GM21423 (cell line): ENCODE results near the gene CEP68.

ENCODE experiments used
- ATAC-seq: cut with Tn5 transposase; IDR thresholded peaks from one replicate; pipeline ENCODE4 v1.9.1; 2021; ENCODE audit warnings: mild to moderate bottlenecking, moderate library complexity; ENCODE audit not compliant: unreplicated experiment

CEP68 gene

DNA sequence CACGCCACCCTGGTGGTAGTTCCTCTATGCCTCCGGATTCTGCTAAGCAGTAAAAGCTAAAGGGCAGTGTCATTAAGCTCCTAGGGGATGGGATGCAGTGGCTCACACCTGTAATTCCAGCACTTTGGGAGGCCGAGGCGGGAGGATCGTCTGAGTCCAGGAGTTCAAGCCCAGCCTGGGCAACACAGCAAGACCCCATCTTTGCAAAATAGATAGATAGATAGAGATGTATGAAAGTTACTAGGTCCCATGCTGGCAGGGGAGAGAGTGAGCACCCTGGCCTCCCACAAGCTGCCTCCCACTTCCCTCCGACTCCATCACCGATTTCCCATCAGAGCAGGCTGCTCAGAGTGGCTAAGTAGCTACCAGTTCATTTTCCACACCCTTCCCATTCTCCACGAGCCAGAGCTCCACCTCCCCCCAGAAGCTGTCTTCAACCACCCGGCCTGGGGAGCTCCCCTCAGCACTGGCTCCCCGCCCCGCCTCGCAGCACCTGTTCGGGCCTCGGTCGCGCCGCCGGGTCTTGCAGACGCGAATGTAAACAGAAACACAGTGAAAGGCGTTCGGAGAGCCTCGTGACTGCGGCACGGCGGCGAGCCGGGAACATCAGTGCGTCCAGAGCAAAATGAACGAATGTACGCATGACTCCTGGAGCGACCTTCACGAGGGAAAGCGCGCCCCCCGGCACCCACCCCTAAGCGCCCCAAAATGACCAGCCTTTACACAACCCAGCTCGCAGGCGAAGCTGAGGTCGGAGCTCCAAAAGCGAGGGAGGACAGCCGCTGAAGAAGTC is 598 bp upstream of the CEP68 start:
- ATAC-seq = peak; percentile 27

DNA sequence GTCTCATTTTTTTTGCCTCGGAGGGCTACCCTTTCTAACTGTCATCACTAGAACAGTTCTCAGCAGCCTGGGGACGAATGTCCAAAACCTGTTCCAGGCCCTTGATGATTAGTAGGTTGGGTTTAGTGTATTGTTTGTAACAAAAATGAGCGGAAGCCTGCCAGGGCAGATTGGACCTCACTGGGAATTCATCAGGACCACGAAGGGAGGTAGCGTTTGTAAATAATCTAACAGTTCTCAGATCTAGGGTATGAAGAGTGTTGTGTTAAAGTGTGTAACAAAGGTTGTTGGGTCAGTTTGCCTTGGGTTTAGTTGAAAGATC is 799 bp downstream of the CEP68 start:
- ATAC-seq = no peak

DNA sequence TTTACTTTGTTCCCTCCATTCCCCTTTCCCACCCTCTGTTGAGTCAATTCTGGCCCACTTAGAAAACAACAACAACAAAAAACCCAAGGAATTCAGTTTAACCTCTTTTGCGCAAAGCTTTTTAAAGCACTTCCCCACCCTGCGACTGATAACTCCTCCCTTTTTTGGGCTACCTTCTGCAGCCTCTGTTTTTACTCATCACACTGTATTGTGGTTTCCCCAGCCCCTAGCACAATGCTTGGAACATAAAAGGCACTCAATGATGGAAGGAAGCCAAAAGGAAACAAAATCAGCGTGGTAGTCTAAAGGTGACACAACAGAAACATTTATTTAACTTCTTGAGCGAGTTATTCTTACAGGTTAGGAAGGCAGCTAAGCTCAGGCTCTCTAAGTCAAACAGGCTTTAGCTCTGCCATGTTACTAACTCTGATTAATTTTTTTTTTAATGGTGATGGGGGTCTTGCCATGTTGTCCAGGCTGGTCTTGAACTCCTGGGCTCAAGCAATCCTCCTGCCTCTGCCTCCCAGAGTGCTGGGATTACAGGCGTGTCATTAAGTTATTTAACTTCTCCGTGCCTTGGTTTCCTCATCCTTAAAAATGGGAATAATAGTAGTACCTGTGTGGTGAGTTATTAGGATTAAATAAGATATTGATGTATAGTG is 1.3 kb downstream of the CEP68 start:
- ATAC-seq = peak; percentile 19

DNA sequence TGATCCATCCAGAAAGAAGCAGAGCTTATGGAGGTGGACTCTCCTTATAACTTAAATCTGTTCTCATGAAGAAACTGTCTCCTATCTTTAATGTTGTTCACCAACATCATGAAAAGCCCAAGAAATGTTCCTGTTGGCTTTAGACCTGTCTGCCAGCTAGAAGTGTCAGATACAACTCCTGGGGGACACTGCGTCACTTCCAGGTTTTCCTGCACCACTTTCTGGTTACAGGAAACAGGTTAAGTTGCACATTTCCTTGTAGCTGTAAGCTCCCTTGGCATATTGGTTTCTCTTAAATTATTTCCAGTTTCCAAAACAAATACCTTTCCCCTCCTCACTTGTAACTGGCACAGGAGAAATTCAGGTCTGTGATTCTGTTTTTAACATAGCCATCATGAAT is 2.9 kb downstream of the CEP68 start:
- no peak for ATAC-seq

DNA sequence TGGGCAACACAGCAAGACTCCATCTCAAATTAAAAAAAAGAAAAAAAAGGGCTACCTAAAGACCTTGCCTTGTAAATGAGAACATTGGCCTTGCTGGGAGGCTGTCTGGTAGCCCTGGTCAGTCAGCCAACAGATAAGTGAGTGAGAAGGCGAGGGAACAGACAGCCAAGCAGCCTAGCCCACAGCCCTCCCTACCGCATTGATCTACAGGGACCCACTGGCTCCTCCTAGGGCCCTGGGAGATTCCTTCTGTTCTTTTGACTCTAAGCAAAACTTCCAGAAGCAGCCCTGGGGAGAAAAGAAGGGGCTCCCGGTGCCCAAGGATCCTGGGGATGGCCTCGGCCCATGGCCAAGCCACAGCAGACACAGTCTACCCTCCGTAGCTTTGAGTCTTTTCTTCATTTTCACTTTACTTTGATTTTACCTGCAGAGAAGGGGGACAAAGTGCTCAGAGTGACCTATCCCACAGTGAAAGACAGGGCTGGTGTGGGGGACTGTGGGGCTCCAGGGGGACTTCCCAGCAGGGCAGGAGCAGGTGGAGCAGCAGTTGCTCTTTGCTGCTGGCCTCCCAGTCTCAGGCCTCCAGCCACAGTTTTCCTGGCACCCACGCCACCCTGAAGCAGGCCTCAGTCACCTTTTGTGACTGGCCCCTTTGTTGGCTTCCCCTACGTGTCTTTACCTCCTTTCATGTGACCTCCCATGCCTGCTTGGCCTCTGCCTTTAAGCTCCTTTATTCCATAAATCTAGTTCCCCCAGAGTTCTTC is 5.1 kb downstream of the CEP68 start:
- no peak for ATAC-seq

DNA sequence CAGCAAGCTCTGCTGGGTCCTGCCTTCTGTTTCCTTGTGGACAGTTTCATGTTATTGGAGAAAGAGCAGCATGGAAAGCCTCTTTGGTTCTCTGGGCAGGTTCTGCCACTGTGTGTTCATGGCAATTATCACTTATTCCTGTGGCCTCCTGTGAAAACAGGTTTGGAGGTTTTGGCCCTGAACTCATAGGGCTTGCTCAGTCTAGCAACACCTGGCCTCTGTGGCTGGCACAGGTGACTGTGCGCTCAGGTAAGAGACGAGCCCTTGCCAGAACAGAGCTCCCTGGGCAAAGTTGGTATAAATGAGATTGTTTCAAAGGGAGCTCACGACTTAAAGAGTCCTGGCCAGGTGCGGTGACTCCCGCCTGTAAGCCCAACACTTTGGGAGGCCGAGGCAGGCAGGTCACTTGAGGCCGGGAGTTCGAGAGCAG is 5.7 kb downstream of the CEP68 start:
- no peak for ATAC-seq

DNA sequence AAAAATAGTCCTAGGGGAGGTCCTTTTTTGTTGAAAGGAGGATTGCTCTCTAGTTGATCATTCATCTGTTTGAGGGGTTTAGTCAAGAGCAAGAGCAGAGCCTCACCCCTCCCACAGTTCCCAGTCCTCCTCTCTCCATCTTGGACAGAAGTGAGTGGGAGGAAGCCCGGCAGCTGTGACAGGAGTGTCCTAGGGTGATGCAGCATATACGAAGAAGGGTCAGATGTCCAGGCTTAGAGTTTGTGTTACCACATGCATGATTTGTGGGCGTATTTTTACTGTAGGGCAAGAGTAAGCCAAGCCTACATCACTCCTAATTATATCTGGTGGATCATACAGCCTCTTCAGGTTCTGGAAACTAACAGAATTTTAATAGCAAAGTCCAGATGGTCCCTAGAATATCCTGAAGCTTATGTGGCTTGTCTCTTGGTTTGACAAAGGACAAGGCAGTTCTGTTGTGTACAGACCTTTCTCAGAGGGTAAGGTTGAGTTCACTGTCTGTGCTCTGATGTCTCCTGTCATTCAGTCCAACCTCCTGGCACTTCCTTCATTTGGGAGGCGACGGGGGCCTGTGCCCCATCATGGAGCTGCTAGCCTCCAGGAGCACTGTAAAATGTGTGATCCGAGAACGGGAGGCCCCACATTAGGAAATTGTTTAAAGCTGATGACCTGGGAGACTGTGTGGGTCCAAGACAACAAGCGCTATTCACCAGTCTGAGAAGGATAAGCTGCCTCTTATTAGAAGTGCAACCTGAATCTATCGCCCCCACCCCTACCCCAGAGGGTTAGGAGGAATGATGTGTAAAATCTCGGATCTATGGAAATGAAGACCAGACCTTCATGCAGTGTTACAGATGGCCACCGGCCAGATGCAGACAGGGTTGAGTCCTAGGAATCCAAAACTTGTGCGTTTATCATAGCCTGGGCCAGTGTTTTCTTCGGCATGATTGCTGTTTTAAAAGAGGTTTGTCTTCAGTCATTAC is 6.9 kb downstream of the CEP68 start:
- ATAC-seq = no peak

DNA sequence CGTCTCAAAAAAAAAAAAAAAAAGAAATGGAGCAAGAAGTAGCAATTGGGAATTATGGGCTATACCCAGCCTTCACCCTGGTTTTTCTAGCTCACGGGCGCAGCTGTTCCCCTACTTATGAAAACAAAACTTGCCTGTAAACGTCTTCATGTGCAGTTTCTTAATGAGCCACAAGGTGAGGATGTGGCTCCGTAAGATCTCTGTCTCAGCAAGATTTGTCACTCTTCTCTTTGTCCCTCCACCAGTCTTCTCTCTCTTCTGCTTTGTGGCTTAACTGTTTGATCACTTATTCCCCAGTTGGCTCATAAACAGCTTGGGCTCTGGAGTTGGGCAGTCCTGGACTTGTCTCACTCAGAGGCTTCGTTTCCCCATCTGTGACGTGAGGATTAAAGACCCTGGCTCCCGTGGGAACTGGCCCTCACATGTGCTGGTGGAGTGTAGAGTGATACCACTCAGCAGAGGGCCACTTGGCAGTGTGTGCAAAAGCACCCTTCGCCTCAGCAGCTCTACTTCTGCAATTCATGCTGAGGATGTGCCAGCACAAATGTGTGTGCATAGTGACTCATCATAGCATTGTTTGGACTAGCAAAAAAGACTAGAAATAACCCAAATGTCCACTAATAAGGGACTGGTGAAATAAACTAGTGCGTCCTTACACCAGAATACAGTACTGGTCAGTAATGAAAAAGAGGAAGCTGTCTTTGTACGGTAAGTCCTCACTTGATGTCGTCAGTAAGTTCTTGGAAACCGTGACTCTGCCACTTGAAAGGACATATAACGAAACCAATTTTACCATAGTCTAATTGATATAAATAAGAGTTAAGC is 8.7 kb downstream of the CEP68 start:
- peak; percentile 79 for ATAC-seq

DNA sequence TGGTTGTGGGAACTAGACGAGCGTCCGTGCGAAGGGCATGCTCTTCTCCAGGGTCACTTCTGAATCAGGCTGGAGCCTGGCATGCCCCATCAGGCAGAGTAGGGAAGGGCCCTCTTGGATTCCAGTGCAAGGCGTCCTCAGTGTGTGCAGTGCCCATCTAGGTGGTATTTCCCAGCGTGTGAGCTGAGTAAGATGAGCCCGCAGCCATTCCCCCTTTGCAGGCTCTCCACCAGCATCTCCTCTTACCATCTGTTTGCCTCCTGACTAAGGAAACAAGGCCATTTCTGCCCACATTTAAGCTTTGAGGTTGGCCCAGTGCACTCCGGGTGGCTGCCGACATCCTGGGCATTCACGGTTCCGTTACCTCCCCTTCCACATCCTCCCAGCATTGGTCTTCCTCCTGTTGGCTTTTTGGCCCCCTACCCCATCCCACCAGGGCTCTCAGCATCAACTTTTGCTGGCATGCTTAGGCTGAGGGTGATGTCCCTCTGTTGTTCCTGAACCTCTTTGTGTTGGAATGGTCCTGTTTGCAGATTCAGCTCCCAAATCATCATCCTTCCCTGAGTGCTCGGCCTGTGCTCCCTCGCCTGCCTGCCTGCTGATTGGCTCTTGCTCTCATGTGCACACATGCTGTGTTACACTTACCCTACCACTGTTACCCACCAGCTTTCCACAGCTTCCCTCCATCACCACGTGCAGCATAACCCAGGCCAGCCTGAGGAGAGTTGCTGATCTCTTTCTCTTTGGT is 11.8 kb downstream of the CEP68 start:
- no peak for ATAC-seq

DNA sequence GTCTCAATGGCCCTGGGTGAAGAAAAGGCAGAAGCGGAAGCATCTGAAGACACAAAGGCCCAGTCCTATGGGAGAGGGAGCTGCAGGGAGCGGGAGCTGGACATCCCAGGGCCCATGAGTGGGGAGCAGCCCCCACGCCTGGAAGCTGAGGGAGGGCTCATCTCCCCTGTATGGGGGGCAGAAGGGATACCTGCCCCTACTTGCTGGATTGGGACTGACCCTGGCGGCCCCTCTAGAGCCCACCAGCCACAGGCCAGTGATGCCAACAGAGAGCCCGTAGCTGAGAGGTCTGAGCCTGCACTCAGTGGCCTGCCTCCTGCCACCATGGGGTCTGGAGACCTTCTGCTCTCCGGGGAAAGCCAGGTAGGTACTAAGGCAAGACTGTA is 13.2 kb downstream of the CEP68 start:
- no peak for ATAC-seq

DNA sequence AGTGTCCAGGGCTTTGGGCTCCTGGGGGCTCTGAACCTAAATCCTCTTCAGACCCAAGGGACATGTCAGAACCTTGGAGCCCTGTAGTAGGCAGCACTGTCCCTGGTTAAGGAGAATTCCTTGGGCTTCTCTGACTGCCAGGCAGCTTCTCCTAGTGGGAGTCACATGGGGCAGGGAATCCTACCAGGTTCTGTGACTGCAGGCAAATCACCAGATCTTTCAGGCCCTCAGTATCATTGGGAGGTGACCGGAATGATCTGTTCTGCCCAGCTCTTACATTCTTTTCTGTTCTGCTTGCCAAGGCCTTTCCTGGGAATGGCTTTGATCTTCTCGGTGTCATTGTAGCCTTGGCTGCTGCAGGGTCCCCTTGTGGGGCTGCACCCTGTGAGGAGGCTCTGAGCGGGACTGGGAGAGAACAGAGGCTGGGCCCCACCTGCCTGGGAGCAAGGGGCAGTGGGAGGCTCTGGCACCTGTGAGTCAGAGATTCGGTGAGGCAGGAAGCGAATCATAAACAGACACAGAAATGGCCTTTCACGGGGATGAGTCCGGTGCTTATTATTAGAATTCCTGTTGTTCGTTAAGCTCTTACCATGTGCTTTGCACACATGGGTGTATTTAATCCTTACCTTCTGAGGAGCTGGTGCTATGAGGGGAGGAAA is 14.1 kb downstream of the CEP68 start:
- ATAC-seq = no peak

DNA sequence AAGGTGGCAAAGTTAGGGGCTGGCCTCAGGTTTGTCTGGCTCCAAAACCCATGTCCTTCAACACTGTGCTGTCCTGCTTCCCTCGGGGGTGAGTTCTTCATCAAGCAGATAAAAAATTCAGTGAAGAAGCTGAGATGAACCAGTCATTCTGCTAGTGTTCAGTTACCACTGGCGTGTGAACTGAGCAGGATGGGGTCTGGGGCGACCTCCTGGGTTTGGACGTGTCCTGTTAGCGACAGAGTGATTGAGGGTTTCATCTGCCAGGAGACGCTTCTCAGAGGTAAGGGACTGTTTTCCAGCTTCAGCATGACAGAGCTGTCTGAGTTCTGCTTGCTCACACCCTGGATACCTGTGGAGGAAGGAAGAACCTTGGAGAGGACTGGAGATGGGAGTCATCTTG is 14.6 kb downstream of the CEP68 start:
- ATAC-seq = no peak

DNA sequence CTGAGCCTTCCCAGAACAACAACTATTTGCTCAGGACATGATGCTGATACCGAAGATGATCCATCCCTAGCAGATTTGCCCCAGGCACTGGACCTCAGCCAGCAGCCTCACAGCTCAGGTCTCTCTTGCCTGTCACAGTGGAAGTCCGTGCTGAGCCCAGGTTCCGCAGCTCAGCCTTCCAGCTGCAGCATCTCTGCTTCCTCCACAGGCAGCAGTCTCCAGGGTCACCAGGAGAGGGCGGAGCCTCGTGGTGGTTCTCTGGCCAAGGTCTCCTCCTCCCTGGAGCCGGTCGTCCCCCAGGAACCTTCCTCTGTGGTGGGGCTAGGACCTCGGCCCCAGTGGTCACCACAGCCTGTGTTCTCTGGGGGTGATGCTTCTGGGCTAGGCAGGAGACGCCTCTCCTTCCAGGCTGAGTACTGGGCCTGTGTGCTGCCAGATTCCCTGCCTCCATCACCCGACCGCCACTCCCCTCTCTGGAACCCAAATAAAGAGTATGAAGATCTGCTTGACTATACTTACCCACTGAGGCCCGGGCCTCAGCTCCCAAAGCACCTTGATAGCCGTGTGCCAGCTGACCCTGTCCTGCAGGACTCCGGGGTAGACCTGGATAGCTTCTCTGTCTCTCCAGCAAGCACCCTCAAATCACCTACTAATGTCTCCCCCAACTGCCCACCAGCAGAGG is 15.4 kb downstream of the CEP68 start:
- no peak for ATAC-seq

DNA sequence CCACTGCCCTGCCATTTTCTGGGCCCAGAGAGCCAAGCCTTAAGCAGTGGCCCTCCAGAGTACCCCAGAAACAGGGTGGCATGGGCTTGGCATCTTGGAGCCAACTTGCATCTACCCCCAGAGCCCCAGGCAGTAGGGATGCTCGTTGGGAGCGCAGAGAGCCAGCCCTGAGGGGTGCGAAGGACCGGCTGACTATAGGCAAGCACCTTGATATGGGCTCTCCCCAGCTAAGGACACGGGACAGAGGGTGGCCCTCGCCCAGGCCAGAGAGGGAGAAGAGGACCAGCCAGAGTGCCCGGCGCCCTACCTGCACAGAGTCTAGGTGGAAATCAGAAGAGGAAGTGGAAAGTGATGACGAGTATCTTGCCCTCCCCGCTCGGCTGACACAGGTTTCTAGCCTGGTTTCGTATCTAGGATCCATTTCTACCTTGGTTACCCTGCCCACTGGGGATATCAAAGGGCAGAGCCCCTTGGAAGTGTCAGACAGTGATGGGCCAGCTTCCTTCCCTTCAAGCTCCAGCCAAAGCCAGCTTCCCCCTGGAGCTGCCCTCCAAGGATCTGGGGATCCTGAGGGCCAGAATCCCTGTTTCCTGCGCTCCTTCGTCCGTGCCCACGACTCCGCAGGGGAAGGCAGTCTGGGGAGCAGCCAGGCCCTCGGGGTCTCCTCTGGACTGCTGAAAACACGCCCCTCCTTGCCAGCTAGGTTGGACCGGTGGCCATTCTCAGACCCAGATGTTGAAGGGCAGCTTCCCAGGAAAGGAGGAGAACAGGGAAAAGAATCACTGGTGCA is 16.2 kb downstream of the CEP68 start:
- peak; percentile 49 for ATAC-seq

DNA sequence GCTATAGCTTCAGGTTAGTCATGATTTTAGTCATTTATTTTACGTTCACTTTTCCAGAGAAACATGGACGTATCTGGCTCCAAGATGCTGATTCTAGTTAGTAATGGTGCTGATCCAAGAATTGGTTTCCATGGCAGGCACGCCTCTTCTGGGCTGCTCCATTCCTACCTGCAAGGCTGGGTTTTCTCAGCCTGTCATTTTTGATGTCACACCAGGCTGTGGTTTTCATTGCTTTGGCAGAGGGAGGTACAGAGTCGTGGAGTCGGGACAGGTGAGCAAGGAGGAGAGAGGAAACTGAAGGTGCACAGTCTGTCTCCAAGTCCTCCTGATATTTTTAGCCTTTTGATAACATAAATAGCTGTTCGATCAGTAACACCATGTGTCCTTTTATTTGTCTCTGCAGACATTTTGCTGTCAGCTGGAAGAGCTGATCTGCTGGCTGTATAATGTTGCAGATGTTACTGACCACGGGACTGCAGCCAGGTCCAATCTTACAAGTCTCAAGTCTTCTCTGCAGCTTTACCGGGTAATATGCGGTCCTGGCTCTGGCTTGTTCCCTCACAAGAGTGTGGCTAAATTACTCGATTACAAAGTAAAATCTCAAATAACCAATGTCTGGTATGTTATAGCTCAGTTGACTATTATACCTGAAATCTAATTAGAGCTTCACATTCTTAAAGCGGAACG is 17.8 kb downstream of the CEP68 start:
- no peak for ATAC-seq

DNA sequence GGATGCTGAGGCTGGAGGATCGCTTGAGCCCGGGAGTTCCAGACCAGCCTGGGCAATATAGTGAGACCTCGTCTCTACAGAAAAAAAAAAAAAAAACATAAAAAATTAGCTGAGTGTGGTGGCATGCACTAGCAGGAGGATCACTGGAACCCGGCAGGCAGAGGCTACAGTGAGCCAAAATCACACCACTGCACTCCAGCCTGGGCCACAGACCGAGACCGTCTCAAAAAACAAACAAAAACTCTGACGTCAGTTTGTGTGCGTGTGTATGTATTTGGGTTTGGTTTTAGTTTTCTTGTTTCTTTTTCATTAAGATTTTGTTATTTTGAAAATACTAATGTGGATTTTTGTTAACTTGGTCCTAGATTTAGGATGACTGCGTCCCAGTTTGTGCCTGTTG is 19.0 kb downstream of the CEP68 start:
- ATAC-seq = no peak
